HG02973 (cell line): ENCODE measurements around the gene KAZN.

Experiments
- ATAC-seq: cut with Tn5 transposase; IDR thresholded peaks from one replicate; pipeline ENCODE4 v1.9.1; 2021; ENCODE audit warnings: moderate library complexity; ENCODE audit not compliant: unreplicated experiment

KAZN gene

GRCh38 chr1:14875524-14876509 lies 277.3 kb downstream of the KAZN start:
- ATAC-seq = no peak

GRCh38 chr1:14876747-14877146 lies 278.3 kb downstream of the KAZN start:
- ATAC-seq = no peak

GRCh38 chr1:14877224-14877623 lies 278.7 kb downstream of the KAZN start:
- ATAC-seq = no peak

- no peak for ATAC-seq
Measured at GRCh38 chr1:14878124-14878523, 279.6 kb downstream of the KAZN start.

- ATAC-seq = no peak
Measured at GRCh38 chr1:14878951-14879350, 280.5 kb downstream of the KAZN start.

- no peak for ATAC-seq
Measured at GRCh38 chr1:14880456-14881316, 282.2 kb downstream of the KAZN start.

- no peak for ATAC-seq
Measured at GRCh38 chr1:14881775-14882672, 283.5 kb downstream of the KAZN start.

- ATAC-seq = no peak
Measured at GRCh38 chr1:14884614-14885175, 286.2 kb downstream of the KAZN start.

- no peak for ATAC-seq
Measured at GRCh38 chr1:14887044-14887566, 288.6 kb downstream of the KAZN start.

- ATAC-seq = no peak
Measured at GRCh38 chr1:14887764-14888350, 289.4 kb downstream of the KAZN start.

- no peak for ATAC-seq
Measured at GRCh38 chr1:14888374-14888773, 289.9 kb downstream of the KAZN start.

- no peak for ATAC-seq
Measured at GRCh38 chr1:14889825-14890440, 291.4 kb downstream of the KAZN start.

GRCh38 chr1:14891991-14892390 lies 293.5 kb downstream of the KAZN start:
- no peak for ATAC-seq

- ATAC-seq = no peak
Measured at GRCh38 chr1:14894811-14895560, 296.5 kb downstream of the KAZN start.

GRCh38 chr1:14895727-14896126 lies 297.2 kb downstream of the KAZN start:
- no peak for ATAC-seq

- no peak for ATAC-seq
Measured at GRCh38 chr1:14896381-14897079, 298.0 kb downstream of the KAZN start.

- no peak for ATAC-seq
Measured at GRCh38 chr1:14897080-14897449, 298.6 kb downstream of the KAZN start.

- no peak for ATAC-seq
Measured at GRCh38 chr1:14897547-14897946, 299.1 kb downstream of the KAZN start.
